HEK293 (cell line): ENCODE measurements around the gene INSRR.

Experiments used
- CTCF ChIA-PET: fragments of 350-600 bp; formaldehyde crosslinking; extraction: SDS; loops from one replicate; lab custom pipeline; 2021; ENCODE audit warnings: antibody characterized with exemption; lab: Yijun Ruan, JAX
- POLR2A ChIA-PET: fragments of 300-600 bp; formaldehyde crosslinking; extraction: SDS; loops from one replicate; lab custom pipeline; 2020; ENCODE audit warnings: antibody characterized with exemption, inconsistent platforms; lab: Yijun Ruan, JAX
- H3K27ac ChIP-seq: fragments of 200-500 bp; sonication (Bioruptor generic); 2 replicates; pipeline ENCODE4 v1.5.1; 2014; ENCODE audit warnings: low read depth, low read length, control low read depth, inconsistent platforms; ENCODE audit errors: extremely low read depth
- H3K36me3 ChIP-seq, 2 experiments: fragments of 200-500 bp in 1 of 2; sonication (Bioruptor generic) in 1 of 2; 1 replicate in 1 of 2; 2 replicates in 1 of 2; pipeline ENCODE4 v1.5.1; 2014 to 2017; ENCODE audit warnings: inconsistent platforms in 2 of 2, low read length in 2 of 2; ENCODE audit not compliant: control insufficient read depth in 2 of 2, insufficient read depth in 1 of 2
- H3K4me1 ChIP-seq: fragments of 200-500 bp; sonication (Bioruptor generic); 2 replicates; pipeline ENCODE4 v1.5.1; 2014; ENCODE audit warnings: mild to moderate bottlenecking, low read length, inconsistent platforms; ENCODE audit not compliant: control insufficient read depth, insufficient read depth
- H3K4me3 ChIP-seq: 2 replicates; pipeline ENCODE4 v1.5.1; 2011; ENCODE audit warnings: low read depth, mild to moderate bottlenecking, control low read depth, low read length, moderate library complexity
- H3K9me3 ChIP-seq: fragments of 200-500 bp; sonication (Bioruptor generic); 2 replicates; pipeline ENCODE4 v1.5.1; 2014; ENCODE audit warnings: low read depth, low read length, inconsistent platforms; ENCODE audit not compliant: control insufficient read depth, insufficient read depth
- FEZF1 ChIP-seq: fragments of 450-650 bp; formaldehyde crosslinking; IDR thresholded peaks from 2 replicates; pipeline ENCODE4 v1.5.1; 2016; ENCODE audit warnings: missing biosample characterization, missing genetic modification characterization
- OSR2 ChIP-seq: fragments of 450-650 bp; formaldehyde crosslinking; IDR thresholded peaks from 2 replicates; pipeline ENCODE4 v1.5.1; 2016; ENCODE audit warnings: missing biosample characterization, missing genetic modification characterization
- PATZ1 ChIP-seq: fragments of 450-650 bp; formaldehyde crosslinking; IDR thresholded peaks from 2 replicates; pipeline ENCODE4 v1.5.1; 2016; ENCODE audit warnings: missing biosample characterization, missing genetic modification characterization
- PRDM1 ChIP-seq: fragments of 450-650 bp; formaldehyde crosslinking; IDR thresholded peaks from 2 replicates; pipeline ENCODE4; 2016; ENCODE audit warnings: missing biosample characterization, missing genetic modification characterization
- SALL2 ChIP-seq: fragments of 450-650 bp; formaldehyde crosslinking; IDR thresholded peaks from 2 replicates; pipeline ENCODE4 v1.5.0; 2017; ENCODE audit warnings: missing biosample characterization, mild to moderate bottlenecking, missing genetic modification characterization, borderline replicate concordance
- SP3 ChIP-seq: fragments of 450-650 bp; formaldehyde crosslinking; IDR thresholded peaks from 2 replicates; pipeline ENCODE4 v1.5.1; 2016; ENCODE audit warnings: missing biosample characterization, missing genetic modification characterization
- TCF7L2 ChIP-seq: IDR thresholded peaks from 2 replicates; pipeline ENCODE4 v1.6.1; 2011; ENCODE audit warnings: low read depth, mild to moderate bottlenecking, inconsistent platforms, low read length, moderate library complexity, borderline replicate concordance
- TSHZ1 ChIP-seq: fragments of 450-650 bp; formaldehyde crosslinking; IDR thresholded peaks from 2 replicates; pipeline ENCODE4 v1.5.1; 2016; ENCODE audit warnings: missing biosample characterization, missing genetic modification characterization, borderline replicate concordance
- WT1 ChIP-seq: fragments of 450-650 bp; formaldehyde crosslinking; IDR thresholded peaks from 2 replicates; pipeline ENCODE4 v1.5.1; 2016; ENCODE audit warnings: missing biosample characterization, missing genetic modification characterization
- ZBTB17 ChIP-seq: fragments of 450-650 bp; formaldehyde crosslinking; IDR thresholded peaks from 2 replicates; pipeline ENCODE4 v1.5.1; 2016; ENCODE audit warnings: missing biosample characterization, missing genetic modification characterization
- ZBTB6 ChIP-seq: fragments of 450-650 bp; formaldehyde crosslinking; IDR thresholded peaks from 2 replicates; pipeline ENCODE4 v1.5.1; 2017; ENCODE audit warnings: missing biosample characterization, missing genetic modification characterization
- ZNF10 ChIP-seq: fragments of 450-650 bp; formaldehyde crosslinking; IDR thresholded peaks from 2 replicates; pipeline ENCODE4 v1.5.1; 2017; ENCODE audit warnings: missing biosample characterization, missing genetic modification characterization
- ZNF133 ChIP-seq: fragments of 450-650 bp; formaldehyde crosslinking; IDR thresholded peaks from 2 replicates; pipeline ENCODE4 v1.5.1; 2016; ENCODE audit warnings: missing biosample characterization, missing genetic modification characterization
- ZNF148 ChIP-seq: fragments of 450-650 bp; formaldehyde crosslinking; IDR thresholded peaks from 2 replicates; pipeline ENCODE4 v1.5.0; 2017; ENCODE audit warnings: missing biosample characterization, missing genetic modification characterization, borderline replicate concordance
- ZNF341 ChIP-seq: fragments of 450-650 bp; formaldehyde crosslinking; IDR thresholded peaks from 2 replicates; pipeline ENCODE4; 2016; ENCODE audit warnings: low read depth, missing biosample characterization, missing genetic modification characterization
- ZNF366 ChIP-seq: fragments of 450-650 bp; formaldehyde crosslinking; conservative IDR thresholded peaks from 2 replicates; pipeline ENCODE4 v1.5.1; 2016; ENCODE audit warnings: missing biosample characterization, missing genetic modification characterization
- ZNF398 ChIP-seq: fragments of 450-650 bp; formaldehyde crosslinking; IDR thresholded peaks from 2 replicates; pipeline ENCODE4 v1.5.1; 2017; ENCODE audit warnings: missing biosample characterization, missing genetic modification characterization
- ZNF473 ChIP-seq: fragments of 450-650 bp; formaldehyde crosslinking; IDR thresholded peaks from 2 replicates; pipeline ENCODE4 v1.5.1; 2017; ENCODE audit warnings: missing biosample characterization, missing genetic modification characterization
- ZNF654 ChIP-seq: fragments of 450-650 bp; formaldehyde crosslinking; IDR thresholded peaks from 2 replicates; pipeline ENCODE4 v1.5.1; 2016; ENCODE audit warnings: low read depth, missing biosample characterization, missing genetic modification characterization
- ZNF701 ChIP-seq: fragments of 450-650 bp; formaldehyde crosslinking; IDR thresholded peaks from 2 replicates; pipeline ENCODE4 v1.5.1; 2016; ENCODE audit warnings: missing biosample characterization, missing genetic modification characterization
- ZNF768 ChIP-seq: fragments of 450-650 bp; formaldehyde crosslinking; IDR thresholded peaks from 2 replicates; pipeline ENCODE4 v1.5.1; 2018; ENCODE audit warnings: missing biosample characterization, mild to moderate bottlenecking, missing genetic modification characterization

INSRR gene

GRCh38 chr1:156805766-156806511 lies 53.0 kb downstream of the INSRR start:
- no peak overlapping the region for H3K4me3 ChIP-seq
- H3K9me3 ChIP-seq, result no peaks in the 10 kb centered on the region
- POLR2A ChIA-PET, result no interaction called here
- peak overlapping the region; percentile 19 for H3K27ac ChIP-seq
- TF ChIP-seq ZNF768 (tag by site-specific recombination), result no peak
- no peak for TF ChIP-seq TCF7L2
- TF ChIP-seq TSHZ1, result peak; percentile 76; the same call in 1 of the 2 replicates
- TF ChIP-seq ZNF366 (tag by site-specific recombination), result 0 out of 2 replicates have a peak, but pooled peaks have one; percentile 14
- peak; percentile 59 for TF ChIP-seq OSR2
- TF ChIP-seq ZNF10 (tag by site-specific recombination), result 0 out of 2 replicates have a peak, but pooled peaks have one; percentile 22
- TF ChIP-seq FEZF1 (tag by site-specific recombination), result 0 out of 2 replicates have a peak, but pooled peaks have one; percentile 12
- TF ChIP-seq PRDM1 (tag by site-specific recombination), result 0 out of 2 replicates have a peak, but pooled peaks have one; percentile 41
- TF ChIP-seq, all 188 proteins: peak for 6
- CTCF ChIA-PET, result interaction anchor here (0.7 to 2.7 kb wide), 6 partner anchors 9 to 117 kb away, joined by 3 to 9 read pairs (median 4); partner anchors contain the start of gene NTRK1
- Histone ChIP-seq H3K36me3 (peaks cover 0 to 22% of the 10 kb centered on the region in 2 experiments; a peak in 1 of 3 replicates), H3K4me1 (no peaks in the 10 kb centered on the region)

GRCh38 chr1:156804572-156805243 lies 54.2 kb downstream of the INSRR start:
- H3K9me3 ChIP-seq, result no peaks in the 10 kb centered on the region
- TF ChIP-seq ZNF341 (tag by site-specific recombination) (peak; percentile 34; the same call in 1 of the 2 replicates), SP3 (tag by site-specific recombination) (no peak), ZNF148 (no peak), ZNF473 (tag by site-specific recombination) (no peak), ZNF701 (tag by site-specific recombination) (no peak), WT1 (tag by site-specific recombination) (0 out of 2 replicates have a peak, but pooled peaks have one; percentile 34), ZNF133 (no peak), SALL2 (tag by site-specific recombination) (no peak), ZBTB17 (tag by site-specific recombination) (0 out of 2 replicates have a peak, but pooled peaks have one; percentile 48), ZNF398 (peak; percentile 57; the same call in 1 of the 2 replicates), ZNF654 (no peak), PATZ1 (tag by site-specific recombination) (0 out of 2 replicates have a peak, but pooled peaks have one; percentile 20), ZBTB6 (tag by site-specific recombination) (no peak)
- peaks cover 0 to 35% of the 10 kb centered on the region in 2 experiments; a peak in 2 of 3 replicates for H3K36me3 ChIP-seq
- no peak overlapping the region for H3K4me3 ChIP-seq
- ChIA-PET CTCF (interaction anchor here (1.0 to 2.7 kb wide), 4 partner anchors 8 to 56 kb away, joined by 3 to 9 read pairs (median 5); partner anchors contain the start of gene NTRK1), POLR2A (no interaction called here)
- H3K4me1 ChIP-seq, result no peaks in the 10 kb centered on the region
- 0 out of 2 replicates have a peak overlapping the region, but pooled peaks have one; percentile 5 for H3K27ac ChIP-seq
